HL-60/S4 (cell line): Measurements from ENCODE around the gene TMEM132C.

ENCODE experiments used
- in situ Hi-C: fragments of 300-500 bp; cut with MboI; formaldehyde crosslinking; loops from 2 replicates; pipeline ENCODE4 v1.14.3; 2022; ENCODE audit warnings: low sequenced_read_pairs

TMEM132C gene

DNA sequence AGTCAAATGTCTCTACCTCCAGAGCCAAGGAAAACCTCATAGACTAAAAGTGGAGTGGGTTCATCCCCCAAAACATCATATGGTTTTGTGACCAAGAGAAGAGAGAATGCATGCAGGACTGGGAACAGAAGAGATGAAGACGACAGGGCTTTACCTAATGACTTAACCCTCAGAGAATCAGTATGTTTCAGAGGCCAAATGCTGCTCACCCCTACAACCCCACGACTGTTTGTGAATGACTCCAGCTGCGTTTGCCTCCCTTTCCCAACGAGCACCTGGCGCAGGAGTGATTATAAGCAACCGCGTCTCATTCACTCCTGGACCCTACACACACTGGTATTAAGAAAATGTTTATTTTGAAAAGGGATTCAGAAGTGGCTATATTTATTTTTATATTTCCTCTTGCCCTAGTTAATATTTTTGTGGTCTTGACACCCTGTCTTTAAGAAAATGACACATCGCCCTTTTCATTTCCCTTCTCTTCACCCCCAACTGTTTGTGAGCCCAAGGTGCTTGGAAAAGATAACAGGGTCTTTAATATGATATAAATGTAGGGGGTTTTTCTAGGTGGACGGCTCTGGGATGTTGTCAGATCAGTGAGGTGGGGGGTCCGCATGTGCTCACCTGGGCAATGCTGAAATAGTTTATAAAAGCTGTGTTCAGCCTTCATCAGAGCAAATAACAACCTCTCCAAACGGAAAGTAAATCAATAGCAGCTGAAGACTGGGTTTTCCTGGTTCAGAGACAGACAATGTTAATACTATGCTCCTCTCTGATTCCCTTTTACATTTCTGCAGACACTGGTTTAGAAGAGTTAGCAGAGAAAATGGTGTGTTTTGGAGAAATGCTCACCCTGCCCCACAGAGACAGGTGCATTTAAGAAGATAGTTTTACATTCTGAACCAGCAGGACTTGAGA is 479.1 kb downstream of the TMEM132C start:
- in situ Hi-C loops: no loop called here

DNA sequence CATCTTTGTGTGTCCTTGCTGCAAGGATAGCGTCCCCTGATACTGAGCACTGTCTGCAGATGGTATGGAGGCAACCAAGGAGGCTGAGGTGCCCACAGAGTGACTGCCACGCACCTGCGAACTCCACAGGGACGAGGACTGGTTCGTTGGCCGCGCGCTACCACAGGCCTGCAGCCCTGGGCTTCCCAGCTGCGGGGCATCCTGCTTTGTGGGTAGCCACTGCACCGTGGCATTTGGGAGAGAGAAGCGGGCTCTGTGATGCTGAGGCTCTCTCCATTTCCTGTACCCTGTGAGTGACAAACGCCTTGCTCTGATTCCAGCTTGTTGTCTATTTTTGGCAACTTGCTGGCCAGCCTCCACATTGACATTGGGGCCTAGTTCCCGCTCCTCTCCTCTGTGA is 480.5 kb downstream of the TMEM132C start:
- in situ Hi-C loops: no loop called here

DNA sequence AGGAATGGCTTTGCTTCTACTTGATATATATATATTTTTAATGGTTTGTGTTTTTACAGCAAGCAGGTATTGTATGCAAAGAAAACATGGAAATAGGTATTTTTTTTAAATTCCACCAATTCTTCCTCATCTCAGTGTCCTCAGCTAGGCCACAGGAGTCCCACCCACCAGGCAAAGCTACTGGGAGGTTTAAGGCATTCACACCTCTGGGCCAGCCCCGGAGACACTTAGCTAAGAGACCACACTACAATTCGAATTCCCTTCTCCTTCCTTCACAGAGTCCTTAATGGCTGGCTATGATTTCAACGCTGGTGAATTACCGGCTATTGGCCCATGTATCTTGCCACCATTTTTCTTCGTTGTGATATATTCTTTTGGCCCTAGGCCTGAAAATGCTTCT is 485.4 kb downstream of the TMEM132C start:
- in situ Hi-C loops: no loop called here

DNA sequence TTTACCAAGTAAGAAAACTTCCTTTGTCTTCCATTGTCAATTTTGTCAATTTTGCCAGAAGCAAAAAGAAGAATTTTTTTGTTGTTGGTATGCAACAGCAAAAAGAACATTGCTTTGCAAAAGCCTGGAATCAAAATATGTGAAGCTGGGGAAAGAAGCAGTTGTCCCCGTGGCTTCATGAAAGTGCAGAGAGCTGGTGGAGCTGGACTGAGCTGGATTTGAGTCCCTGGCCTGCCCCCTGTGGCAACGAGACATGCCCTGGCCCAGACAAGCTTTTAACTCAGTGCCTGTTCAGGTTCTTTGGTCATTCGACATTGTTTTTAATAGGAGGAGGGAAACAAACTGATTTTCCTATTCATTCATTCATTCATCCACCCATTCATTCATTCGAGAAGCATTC is 486.5 kb downstream of the TMEM132C start:
- in situ Hi-C loops: no loop called here

DNA sequence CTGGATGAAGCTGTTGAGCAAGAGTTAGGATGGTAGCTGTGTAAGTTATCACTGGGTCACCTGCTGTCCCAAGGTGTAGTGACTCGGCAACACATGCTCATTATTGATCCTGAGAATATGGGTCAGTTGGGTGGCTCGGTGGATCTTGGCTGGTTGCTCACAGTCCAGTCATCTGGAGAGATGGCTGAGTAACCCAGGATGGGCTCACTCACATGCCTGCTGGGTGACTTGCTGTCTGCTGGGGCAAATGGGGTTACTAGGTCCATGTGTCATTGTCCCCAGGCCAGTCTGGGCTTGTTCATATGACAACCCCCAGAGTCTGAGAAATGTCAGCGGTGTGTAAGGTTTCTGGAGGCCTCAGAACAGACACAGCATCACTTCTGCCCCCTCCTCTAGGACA is 487.3 kb downstream of the TMEM132C start:
- in situ Hi-C loops: no loop called here

DNA sequence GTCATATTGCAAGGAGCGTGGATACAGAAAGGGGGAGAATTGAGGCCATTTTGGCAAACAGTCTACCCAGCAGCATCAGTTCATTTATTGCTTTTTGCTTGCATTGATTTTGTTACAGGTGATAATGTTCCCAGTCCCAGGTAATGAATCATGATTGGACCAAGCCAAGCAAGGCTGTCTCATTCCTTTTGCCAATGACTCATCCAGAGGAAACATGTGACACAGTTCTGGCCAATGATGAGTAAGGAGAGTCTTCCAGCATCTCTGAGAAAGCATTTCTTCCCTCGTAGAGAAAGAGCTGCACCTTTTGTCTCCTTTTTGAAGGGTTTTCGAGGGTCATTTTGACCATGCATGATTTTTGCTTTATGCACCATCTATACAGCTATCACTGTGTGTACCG is 488.6 kb downstream of the TMEM132C start:
- in situ Hi-C loops: no loop called here
